T follicular helper cell (primary cell): ENCODE results near the gene H2BK1.

Experiments used
- DNase-seq: peaks from one replicate; pipeline ENCODE4 v3.0.0-alpha.2; 2020; ENCODE audit warnings: low read depth

The H2BK1 gene

DNA sequence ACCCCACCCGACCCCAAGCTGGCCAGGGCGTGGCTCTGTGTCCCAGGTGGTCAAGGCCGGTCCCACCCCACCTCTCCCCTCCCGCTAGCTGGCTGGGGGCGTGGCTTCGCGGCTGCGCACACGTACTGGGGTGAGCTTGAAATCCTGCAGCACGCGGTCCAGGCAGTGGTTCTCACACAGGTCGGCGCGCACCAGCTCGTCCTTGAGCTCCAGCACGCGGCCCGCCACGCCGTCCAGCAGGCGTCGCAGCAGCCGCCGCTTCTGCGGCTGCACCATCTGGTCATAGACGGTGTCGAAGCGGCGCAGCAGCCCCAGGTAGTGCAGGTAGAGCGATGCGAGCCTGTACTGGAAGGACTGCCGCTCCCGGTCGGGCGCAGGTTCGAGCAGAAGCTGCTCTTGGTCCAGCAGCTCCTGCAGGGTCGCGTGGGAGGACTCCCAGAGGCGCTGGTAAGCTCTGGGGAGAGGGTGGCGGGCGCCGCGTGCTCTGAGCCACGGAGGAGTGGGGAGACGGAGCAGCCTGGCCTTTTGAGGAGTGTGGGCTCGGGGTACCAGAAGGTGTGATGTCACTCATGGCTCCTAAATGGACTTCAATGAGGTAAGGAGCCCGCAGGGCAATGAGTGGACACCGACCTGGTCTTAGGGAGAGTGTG, 5.8 kb downstream of the H2BK1 start:
- no peak for DNase-seq

DNA sequence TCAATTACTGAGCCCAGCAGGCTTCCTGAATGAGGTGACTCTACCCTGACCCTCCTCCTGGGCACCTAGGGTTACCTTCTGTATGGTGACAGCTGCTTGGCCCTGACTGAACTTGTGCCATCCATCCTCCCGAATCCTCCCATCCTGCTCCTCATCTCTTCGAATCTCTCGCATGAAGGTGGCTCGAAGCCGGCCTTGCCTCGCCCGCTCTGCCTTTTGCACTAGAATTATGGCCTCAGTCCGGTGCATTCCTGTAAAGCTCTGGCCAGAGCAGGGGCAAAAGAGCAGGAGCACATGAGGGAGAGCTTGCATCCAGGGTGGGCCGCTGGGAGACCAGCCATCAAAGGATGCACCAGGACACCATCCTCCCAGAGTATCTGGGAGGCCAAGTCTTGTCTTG, 7.5 kb downstream of the H2BK1 start:
- no peak for DNase-seq

DNA sequence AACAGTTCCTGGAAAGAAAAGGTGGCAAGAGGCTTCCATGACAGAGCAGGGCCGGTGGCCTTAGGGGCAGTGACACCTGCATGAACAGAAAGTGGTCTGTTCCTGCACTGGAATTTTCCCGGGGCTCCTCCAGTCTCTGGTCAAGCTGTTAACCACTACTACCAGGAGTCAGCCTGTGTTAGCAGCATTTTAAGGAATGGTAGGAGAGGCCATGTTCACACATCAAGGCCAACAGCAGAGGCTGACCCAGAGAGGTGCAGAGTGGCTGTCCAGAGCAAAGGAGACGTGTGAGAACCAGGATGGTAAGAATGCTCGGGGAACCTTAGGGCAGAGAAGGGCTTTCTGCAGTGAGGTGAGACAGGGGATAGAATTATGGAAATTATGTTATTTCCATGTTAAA, 8.5 kb downstream of the H2BK1 start:
- no peak for DNase-seq

- no peak for DNase-seq
Measured at GRCh38 chr7:151201344-151201743, 8.9 kb downstream of the H2BK1 start.

GRCh38 chr7:151198945-151199848, 11.1 kb downstream of the H2BK1 start:
- no peak for DNase-seq

- DNase-seq, result no peak
Measured at GRCh38 chr7:151197932-151198331, 12.4 kb downstream of the H2BK1 start.

DNA sequence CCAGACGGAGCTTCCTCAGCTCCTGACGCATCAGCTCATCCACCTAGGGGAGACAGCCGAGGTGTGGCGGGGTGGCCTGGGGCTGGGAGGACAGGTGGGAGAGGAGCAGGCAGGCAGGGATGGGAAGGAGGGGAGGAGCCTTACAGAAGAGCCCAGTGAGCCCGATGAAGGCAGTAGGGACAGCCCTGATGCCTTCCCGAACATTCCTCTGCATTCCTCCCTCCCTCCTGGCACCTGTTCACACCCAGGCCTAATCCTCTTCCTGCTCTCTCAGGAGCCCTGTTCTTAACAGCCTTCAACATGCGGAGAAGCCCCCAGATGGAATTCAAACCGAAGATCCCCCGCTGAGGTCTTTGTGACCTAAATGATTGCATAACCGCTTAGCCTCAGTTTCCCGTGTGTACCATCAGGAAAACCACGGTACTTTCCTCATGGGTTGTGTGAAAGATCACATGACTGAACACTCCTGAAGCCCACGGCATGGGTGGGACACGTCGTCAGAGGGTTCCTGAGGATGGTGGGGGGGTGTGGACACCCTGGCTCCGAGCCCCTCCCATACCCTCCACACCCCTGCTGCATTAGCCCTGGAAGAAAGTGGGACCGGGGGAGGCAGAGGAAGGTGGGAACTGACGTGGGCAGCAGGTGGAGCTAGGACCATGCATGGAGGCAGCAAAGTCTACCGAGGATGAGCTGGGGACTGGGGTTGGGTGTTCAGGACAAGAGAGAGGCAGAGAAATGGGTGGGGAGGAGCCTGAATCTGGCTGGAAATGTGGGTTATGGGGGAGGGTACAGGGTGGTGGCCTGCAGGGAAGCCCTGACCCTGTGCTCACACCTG, 14.5 kb downstream of the H2BK1 start:
- DNase-seq, result no peak

GRCh38 chr7:151194188-151194587, 16.1 kb downstream of the H2BK1 start:
- DNase-seq, result no peak

DNA sequence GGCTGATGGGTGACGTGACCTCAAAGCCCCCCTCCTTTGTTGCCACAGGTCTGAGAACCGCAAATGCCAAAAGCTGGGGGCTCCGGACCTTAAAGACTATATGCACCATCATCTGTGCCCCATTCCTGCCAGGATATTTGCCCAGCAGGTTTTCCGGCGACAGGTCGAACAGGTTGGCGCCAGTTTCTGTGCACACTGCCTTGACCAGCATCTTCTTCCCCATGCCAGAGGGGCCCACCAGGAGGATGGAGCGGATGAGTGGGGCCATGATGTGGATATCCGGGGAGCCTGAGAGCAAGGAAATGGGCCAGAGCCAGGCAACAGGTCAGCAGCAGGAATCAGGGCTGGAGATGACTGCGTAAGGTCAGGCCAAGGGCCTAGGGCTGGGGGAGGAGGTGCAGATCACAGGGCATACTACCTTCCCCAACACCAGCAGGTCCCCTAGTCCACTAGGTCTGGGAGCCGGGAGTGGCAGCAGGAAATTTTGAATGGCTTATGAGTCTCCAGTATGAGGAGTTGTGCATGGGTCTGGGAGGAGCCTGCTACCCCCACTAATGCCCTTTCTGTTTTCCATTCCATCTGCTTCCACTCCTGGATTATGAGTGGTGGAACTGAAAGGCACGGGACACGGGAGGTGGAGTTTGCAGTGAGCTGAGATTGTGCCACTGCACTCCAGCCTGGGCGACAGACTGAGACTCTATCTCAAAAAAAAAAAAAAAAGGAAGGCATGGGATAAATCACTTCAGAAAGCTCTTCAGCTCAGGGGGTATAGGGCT, 16.9 kb downstream of the H2BK1 start:
- no peak for DNase-seq

DNA sequence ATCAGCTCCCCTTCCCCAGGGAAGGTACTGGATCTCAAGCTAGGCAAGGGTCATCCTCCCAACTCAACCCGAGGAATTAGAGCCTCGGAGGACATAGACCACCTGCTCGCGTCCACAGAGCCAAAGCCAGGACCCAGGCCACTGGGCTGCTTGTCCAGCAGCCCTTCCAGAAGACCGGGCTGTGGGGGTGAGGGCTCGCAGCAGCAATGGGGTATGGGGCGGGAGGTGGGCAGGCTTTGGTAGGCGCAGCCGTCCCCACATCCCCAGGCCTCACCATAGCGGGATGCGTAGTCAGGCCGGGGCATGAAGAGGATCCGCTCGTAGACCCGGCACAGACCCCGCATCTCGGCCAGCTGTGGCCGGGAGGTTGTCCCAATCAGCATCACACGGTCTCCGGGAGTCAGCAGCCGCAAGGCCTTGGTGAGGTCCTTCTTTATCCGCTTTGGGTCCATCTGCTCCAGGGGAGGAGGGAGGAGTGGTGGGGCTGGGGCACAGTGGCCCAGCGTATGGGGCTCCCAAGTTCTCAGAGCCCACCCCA, 18.2 kb downstream of the H2BK1 start:
- DNase-seq, result no peak

DNA sequence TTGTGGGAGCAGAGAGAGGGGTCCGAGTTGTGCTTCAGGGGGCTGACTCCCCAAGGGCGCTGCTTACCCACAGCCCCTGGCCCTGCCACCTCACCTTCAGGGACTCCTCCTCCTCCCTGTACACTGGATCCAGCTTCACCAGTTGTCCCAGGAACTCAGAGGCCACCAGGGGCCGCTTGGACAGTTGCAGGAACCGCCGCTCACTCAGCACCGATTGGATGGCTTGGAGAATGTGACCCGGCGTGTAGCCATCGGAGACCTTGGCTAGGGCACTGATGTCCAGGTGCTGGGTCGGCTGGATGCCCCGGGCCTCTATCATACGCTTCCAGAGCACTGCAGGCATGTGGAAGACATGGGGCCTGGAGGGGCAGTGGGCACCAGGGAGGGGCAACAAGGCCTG, 18.7 kb downstream of the H2BK1 start:
- no peak for DNase-seq

DNA sequence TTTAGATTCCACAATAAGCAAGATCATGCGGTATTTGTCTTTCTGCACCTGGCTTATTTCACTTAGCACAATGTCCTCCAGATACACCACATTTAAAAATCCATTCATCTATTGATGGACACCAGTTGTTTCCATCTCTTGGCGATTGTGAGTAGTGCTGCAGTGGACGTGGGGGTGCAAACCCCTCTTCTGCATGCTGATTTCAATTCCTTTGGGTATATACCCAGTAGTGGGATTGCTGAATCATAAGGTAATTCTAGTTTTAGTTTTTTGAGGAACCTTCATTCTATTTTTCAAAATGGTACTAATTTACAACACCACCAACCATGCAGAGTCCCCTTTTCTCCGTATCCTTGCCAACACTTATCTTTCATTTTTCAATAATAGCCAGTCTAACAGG, 21.2 kb downstream of the H2BK1 start:
- no peak for DNase-seq

DNA sequence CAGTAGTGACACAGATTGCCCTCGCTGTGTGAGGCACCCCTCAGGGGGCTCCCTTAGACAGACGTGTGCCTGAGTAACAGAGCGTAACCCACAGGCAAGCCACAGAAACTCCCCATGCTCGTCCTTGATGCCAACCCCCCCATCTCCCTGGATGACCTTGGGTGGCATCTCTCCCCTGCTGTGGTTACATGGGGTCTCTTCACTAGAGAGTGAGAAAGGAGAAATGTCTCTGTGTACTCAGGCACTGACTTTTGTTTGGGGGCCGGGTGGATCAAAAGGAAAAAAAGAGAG, 22.1 kb downstream of the H2BK1 start:
- no peak for DNase-seq

- no peak for DNase-seq
Measured at GRCh38 chr7:151187409-151188251, 22.7 kb downstream of the H2BK1 start.

DNA sequence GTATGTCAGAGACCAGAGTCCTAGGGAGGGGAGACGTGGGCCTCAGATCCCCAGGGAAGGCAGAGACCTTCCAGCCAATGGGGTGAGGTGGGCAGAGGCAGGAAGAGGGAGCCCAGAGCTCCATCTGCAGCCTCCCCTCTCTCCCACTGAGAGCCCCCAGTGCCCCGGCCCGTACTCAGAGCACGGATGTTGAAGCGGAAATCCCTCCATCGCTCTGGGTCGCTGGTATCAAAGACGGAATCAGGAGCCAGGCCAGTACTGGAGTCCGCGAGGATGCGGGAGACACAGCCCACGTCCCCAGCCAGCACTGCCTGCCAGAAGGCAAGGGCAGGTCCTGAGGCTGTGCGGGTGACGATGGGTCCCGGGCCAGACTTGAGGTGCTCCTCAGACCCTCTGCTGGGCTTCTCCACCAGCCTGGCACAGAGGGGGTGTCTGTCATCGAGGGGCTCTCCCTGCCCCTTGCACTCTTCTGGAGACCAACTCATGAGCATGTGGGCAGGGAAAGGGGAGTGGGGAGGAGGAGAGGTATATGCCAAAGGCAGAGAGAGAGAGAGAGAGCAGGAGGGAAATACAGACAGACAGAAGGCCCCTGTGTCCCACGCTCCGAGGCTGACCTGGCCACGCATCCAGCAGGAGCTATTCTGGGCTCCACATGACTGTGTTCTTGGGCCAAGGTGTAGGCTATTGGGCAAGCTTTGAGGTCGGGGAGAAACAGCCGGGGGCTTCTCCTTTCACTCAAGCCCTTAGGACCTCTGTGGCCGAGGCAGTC, 23.5 kb downstream of the H2BK1 start, which contains the start of gene ASB10:
TSS of gene ASB10 (minus strand) at position 611 of the 769 bp plus-strand sequence. CDS start at position 491, 120 bp downstream.
- no peak for DNase-seq

- no peak for DNase-seq
Measured at GRCh38 chr7:151185762-151186639, 24.3 kb downstream of the H2BK1 start.

GRCh38 chr7:151181011-151181431, 29.3 kb downstream of the H2BK1 start:
- DNase-seq, result no peak

GRCh38 chr7:151179946-151180345, 30.3 kb downstream of the H2BK1 start:
- no peak for DNase-seq
